NCI-H526 treated with DMSO at 0.1 percent for 48 hours (cell line): ENCODE measurements around the gene ZNF827.
A peak's percentile ranks its signal among the peaks of the same experiment; 100 is the strongest.
"Not testable (repeated sequence)": the region's sequence is repeated elsewhere in the genome, so short reads cannot be mapped to it uniquely, and the experiment has no call there.

Experiments
- DNase-seq: peaks from one replicate; lab custom pipeline; 2025; lab: John Stamatoyannopoulos, UW

ZNF827 gene

GRCh38 chr4:145861336-145862318, 77.0 kb downstream of the ZNF827 start:
- no peak for DNase-seq

- no peak for DNase-seq
These were observed 77.7 kb downstream of the ZNF827 start for GRCh38 chr4:145860897-145861296.

- no peak for DNase-seq
These were observed 78.2 kb downstream of the ZNF827 start for GRCh38 chr4:145860446-145860845.

- no peak for DNase-seq
These were observed 78.7 kb downstream of the ZNF827 start for GRCh38 chr4:145859926-145860325.

GRCh38 chr4:145859426-145859825, 79.2 kb downstream of the ZNF827 start:
- no peak for DNase-seq

- DNase-seq: no peak
These were observed 86.3 kb downstream of the ZNF827 start for GRCh38 chr4:145852256-145852839.

GRCh38 chr4:145851511-145852201, 87.0 kb downstream of the ZNF827 start:
- no peak for DNase-seq

GRCh38 chr4:145847764-145848163, 90.9 kb downstream of the ZNF827 start:
- DNase-seq: no peak

GRCh38 chr4:145845118-145845517, 93.5 kb downstream of the ZNF827 start:
- DNase-seq: no peak

GRCh38 chr4:145843639-145844038, 95.0 kb downstream of the ZNF827 start:
- DNase-seq: no peak

- DNase-seq: no peak
These were observed 95.5 kb downstream of the ZNF827 start for GRCh38 chr4:145843148-145843547.

- no peak for DNase-seq
These were observed 96.3 kb downstream of the ZNF827 start for GRCh38 chr4:145842224-145842887.

GRCh38 chr4:145840801-145841200, 97.8 kb downstream of the ZNF827 start:
- no peak for DNase-seq

GRCh38 chr4:145840162-145840768, 98.4 kb downstream of the ZNF827 start:
- peak; percentile 42 for DNase-seq

GRCh38 chr4:145839151-145839550, 99.5 kb downstream of the ZNF827 start:
- no peak for DNase-seq

GRCh38 chr4:145832384-145832783, 106.2 kb downstream of the ZNF827 start:
- DNase-seq: not testable (repeated sequence)

- no peak for DNase-seq
These were observed 107.9 kb downstream of the ZNF827 start for GRCh38 chr4:145830699-145831098.

- no peak for DNase-seq
These were observed 108.8 kb downstream of the ZNF827 start for GRCh38 chr4:145829629-145830395.

- DNase-seq: no peak
These were observed 109.7 kb downstream of the ZNF827 start for GRCh38 chr4:145828802-145829485.

- no peak for DNase-seq
These were observed 110.7 kb downstream of the ZNF827 start for GRCh38 chr4:145827885-145828284.
